RWPE2 (cell line): ENCODE measurements around the gene GSG1L.

Experiments
- ATAC-seq: fragments of 200-7000 bp; cut with Tn5 transposase; 3 replicates; pipeline ENCODE4 v1.9.1; 2021; ENCODE audit warnings: low read depth
- DNase-seq: peaks from one replicate; pipeline ENCODE4 v3.0.0-alpha.2; 2020; ENCODE audit warnings: low spot score
- H3K27ac ChIP-seq: fragments of 450-650 bp; 2 replicates; pipeline ENCODE4 v1.5.1; 2017; ENCODE audit warnings: mild to moderate bottlenecking; ENCODE audit not compliant: poor library complexity, severe bottlenecking
- H3K27me3 ChIP-seq: fragments of 250-450 bp; sonication (Bioruptor Pico); 2 replicates; pipeline ENCODE4 v1.5.1; 2021; ENCODE audit warnings: mild to moderate bottlenecking, moderate library complexity; ENCODE audit not compliant: insufficient read depth, poor library complexity, severe bottlenecking
- H3K36me3 ChIP-seq: fragments of 250-450 bp; sonication (Bioruptor Pico); 2 replicates; pipeline ENCODE4 v1.5.1; 2020; ENCODE audit warnings: low read depth, mild to moderate bottlenecking, moderate library complexity
- H3K4me1 ChIP-seq: fragments of 250-450 bp; sonication (Bioruptor Pico); 2 replicates; pipeline ENCODE4 v1.5.1; 2021; ENCODE audit warnings: mild to moderate bottlenecking, moderate library complexity; ENCODE audit not compliant: insufficient read depth, poor library complexity, severe bottlenecking
- H3K4me3 ChIP-seq: fragments of 250-450 bp; sonication (Bioruptor Pico); 2 replicates; pipeline ENCODE4 v1.5.1; 2021; ENCODE audit warnings: mild to moderate bottlenecking, moderate library complexity; ENCODE audit not compliant: severe bottlenecking
- H3K9me3 ChIP-seq: fragments of 250-450 bp; sonication (Bioruptor Pico); 2 replicates; pipeline ENCODE4 v1.5.1; 2021; ENCODE audit warnings: mild to moderate bottlenecking, moderate library complexity; ENCODE audit not compliant: severe bottlenecking
- TF ChIP-seq, protein P1 (sequence below): fragments of 450-650 bp; IDR thresholded peaks from one replicate; pipeline ENCODE4 v1.5.1; 2017; ENCODE audit warnings: mild to moderate bottlenecking, moderate library complexity; ENCODE audit not compliant: poor library complexity, severe bottlenecking

Gene GSG1L

DNA sequence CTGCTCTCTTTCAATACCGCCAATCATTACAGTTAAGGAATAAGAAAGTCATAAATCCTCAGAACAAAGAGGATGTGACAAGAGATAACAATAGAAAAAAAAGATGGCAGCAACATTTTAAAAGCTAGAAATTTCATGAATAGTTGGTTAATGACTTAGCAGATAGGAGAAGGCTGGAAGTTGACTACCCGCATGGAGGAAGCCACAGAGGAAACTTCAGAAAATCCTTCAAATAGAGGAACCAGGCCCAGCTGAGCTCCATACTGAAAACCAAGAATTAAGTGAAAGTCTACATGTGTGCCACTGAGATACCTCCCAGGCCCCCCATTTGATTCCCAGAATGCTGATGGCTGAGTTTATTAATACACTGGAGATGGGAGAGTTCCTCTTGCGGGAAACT lies 109.3 kb downstream of the GSG1L start:
- Histone ChIP-seq H3K27ac (no peak overlapping the region), H3K27me3 (peaks cover 5% of the 10 kb centered on the region), H3K4me3 (no peak overlapping the region), H3K4me1 (no peaks in the 10 kb centered on the region), H3K9me3 (no peaks in the 10 kb centered on the region), H3K36me3 (no peaks in the 10 kb centered on the region)
- DNase-seq (no peak), ATAC-seq (no peak)
- TF ChIP-seq, protein P1, sequence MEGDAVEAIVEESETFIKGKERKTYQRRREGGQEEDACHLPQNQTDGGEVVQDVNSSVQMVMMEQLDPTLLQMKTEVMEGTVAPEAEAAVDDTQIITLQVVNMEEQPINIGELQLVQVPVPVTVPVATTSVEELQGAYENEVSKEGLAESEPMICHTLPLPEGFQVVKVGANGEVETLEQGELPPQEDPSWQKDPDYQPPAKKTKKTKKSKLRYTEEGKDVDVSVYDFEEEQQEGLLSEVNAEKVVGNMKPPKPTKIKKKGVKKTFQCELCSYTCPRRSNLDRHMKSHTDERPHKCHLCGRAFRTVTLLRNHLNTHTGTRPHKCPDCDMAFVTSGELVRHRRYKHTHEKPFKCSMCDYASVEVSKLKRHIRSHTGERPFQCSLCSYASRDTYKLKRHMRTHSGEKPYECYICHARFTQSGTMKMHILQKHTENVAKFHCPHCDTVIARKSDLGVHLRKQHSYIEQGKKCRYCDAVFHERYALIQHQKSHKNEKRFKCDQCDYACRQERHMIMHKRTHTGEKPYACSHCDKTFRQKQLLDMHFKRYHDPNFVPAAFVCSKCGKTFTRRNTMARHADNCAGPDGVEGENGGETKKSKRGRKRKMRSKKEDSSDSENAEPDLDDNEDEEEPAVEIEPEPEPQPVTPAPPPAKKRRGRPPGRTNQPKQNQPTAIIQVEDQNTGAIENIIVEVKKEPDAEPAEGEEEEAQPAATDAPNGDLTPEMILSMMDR, result no peak

DNA sequence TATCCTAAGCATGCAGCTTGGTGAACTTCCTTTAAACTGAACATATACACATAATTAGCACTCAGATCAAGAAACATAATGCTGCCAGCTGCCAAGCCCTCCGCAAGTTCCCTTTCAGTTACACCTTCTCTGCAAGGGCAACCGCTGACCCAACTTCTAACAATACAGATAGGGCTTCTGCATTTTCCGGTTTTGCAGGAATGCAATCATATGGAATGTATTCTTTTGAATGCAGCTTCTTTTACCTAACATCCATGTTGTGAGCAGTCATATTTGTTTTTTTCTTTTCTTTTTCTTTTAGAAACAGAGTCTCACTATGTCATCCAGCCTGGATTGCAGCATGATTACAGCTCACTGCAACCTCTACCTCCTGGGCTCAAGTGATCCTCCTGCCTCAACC lies 110.7 kb downstream of the GSG1L start:
- no peaks in the 10 kb centered on the region for H3K9me3 ChIP-seq
- H3K4me3 ChIP-seq, result no peak overlapping the region
- no peak for DNase-seq
- no peak for ATAC-seq
- no peaks in the 10 kb centered on the region for H3K4me1 ChIP-seq
- TF ChIP-seq, protein P1, result no peak
- H3K27me3 ChIP-seq, result peaks cover 5% of the 10 kb centered on the region
- H3K27ac ChIP-seq, result no peak overlapping the region
- H3K36me3 ChIP-seq, result no peaks in the 10 kb centered on the region

DNA sequence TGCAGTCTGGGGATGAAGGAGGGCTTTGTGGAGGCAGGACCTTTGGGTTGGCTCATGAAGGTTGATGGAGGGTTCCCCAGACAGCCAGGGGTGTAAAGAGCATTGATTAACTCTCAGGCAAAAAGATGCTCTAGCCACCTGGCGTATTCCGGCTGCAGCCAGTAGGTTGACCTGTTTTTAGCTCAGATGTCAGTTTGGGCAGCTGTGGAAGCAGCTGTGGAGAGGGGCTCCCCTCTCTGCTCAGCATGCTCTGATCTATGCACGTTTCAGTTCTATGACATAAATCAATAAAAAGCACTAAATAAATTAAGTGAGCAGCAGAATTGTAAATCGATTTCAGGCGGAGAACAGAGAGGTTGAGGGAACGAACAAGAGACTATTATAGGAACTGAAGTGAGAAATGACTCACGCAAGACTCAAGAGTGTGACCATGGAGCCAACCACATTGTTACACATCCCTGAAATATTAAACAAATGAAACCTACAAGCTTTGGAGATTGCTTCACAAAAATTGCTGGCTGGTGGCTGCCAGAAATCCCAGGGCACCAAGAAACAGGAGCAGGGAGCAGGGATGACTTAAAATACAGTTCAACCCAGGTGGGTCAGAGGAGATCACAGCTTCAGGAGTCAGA lies 111.9 kb downstream of the GSG1L start:
- Histone ChIP-seq H3K4me3 (no peak overlapping the region), H3K9me3 (no peaks in the 10 kb centered on the region), H3K27ac (no peak overlapping the region), H3K4me1 (no peaks in the 10 kb centered on the region), H3K27me3 (peaks cover 5% of the 10 kb centered on the region), H3K36me3 (no peaks in the 10 kb centered on the region)
- TF ChIP-seq, protein P1, result no peak
- no peak for ATAC-seq
- DNase-seq, result no peak

DNA sequence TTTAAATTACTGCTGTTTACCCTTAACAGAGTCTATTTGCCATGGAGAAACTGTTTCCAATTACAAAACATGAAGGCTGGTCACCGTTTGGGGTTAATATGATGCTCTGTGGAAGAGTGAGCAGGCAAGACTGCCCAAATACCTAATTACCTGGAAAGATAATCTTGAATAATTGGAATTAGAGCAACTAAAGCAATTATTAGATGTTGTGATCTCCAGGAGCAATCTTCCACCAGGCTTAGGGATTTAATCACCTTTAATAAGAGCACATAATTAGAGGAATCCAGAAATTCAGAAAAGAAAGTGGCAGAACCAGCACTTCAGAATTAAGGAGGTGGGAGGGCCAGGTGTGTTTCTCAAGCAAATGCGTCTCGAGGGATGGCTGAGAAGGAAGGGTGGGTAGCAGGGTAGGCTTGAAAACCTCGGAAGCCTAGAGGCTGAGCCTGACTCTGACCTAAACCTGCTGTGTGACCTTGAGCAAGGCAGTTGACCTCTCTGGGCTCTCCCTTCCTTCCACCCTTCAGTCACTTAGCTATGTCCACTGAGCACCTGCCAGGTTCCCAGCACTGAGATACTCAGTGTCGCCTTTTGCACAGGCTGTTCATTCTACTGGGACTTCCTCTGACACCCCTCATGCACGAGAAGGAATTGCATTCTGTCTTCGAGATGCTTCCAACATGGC lies 113.2 kb downstream of the GSG1L start:
- Histone ChIP-seq H3K27me3 (peaks cover 5% of the 10 kb centered on the region), H3K27ac (no peak overlapping the region), H3K4me1 (no peaks in the 10 kb centered on the region), H3K36me3 (no peaks in the 10 kb centered on the region), H3K4me3 (no peak overlapping the region), H3K9me3 (no peaks in the 10 kb centered on the region)
- ATAC-seq, result no peak
- DNase-seq, result peak; percentile 6
- TF ChIP-seq, protein P1, result no peak

DNA sequence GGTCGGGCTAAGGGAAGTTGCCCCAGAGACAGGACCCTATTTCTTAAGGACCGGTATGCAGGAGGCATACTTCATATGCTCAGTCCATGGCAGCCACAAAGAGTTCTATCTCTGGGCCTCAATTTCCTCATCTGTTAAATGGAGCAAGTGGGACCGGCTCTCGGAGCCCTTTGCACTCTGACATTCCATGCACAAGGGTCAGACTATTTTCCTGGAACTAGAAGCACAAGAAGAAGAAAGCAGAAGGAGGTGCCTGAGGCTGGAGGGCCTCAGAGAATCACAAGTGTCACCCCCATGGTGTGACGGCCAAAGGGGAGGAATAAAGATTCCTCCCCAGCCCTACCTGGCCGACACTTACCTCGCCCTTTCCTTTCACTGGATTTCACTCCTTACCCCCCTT lies 115.8 kb downstream of the GSG1L start:
- DNase-seq, result no peak
- Histone ChIP-seq H3K4me1 (no peaks in the 10 kb centered on the region), H3K36me3 (no peaks in the 10 kb centered on the region), H3K9me3 (no peaks in the 10 kb centered on the region), H3K27ac (no peak overlapping the region), H3K27me3 (peaks cover 8% of the 10 kb centered on the region), H3K4me3 (no peak overlapping the region)
- no peak for ATAC-seq
- TF ChIP-seq, protein P1, result no peak
